EH (cell line): ENCODE data around the gene PPT2.
A peak's percentile ranks its signal among the peaks of the same experiment; 100 is the strongest.
"Not testable (repeated sequence)": the region's sequence is repeated elsewhere in the genome, so short reads cannot be mapped to it uniquely, and the experiment has no call there.

ENCODE experiments used
- DNase-seq: peaks from one replicate; pipeline ENCODE4 v3.0.0-alpha.2; 2015; ENCODE audit warnings: low read depth

Gene PPT2

DNA sequence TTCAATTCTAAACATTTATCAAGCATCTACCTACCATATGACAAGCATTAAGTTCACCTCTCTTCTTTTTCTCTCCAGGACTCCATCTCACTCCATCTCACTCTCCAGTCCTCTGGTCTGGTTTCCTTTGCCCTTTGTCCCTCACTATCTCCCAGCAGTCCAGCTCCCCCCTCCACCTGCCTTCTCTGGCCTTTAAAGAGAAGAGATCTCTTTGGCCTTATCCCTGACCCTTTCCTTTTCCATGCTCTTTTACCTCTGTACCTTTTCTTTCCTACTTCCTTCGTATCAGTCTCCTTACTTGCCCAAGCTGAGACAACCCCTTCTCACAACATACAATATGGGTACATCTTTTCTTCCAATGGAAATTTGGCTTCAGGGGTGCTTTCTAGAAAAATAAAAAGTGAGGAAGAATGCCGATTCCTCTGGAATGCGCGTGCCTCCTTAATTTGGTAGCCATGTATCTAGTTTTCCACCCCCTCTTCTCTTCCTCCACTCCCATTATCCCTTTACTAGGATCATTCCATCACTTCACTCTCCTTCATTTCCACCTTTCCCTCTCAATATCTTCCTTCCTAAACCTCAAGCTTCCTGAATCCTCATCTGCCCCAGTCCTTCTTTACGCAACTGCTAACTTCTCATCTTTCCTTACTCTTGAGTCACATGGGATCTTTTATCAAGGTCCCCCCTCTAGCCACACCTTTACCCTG, 22.7 kb downstream of the PPT2 start:
- DNase-seq = peak; percentile 66

DNA sequence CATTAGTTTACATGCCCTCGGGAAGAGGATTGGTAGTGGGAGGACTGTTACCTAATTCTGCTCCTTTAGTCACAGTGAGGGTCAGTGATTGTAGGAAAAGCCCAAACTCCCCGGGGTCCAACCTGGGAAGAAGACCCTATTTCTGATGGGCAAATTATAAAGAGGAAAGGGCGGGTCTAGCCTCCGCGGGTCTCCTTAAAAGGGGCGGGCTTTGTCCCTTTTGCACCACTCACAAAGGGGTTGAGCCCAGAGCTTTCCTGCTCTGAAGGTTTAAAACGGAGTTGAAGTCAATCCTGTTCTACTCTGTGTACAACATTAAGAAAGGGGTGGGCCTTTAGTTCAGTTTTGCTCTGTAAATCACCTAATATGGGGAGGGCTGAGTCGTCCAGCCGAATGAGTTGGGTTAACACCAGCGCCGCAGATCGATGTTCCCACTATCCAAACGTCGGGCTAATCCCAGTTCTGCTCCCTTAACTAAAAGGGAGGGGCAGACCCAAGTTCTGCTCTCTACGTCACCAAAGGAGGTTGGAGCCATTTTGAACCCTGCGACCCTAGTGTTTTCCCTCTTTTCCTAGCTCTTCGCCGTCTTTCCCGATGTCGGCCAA, 23.3 kb downstream of the PPT2 start:
- no peak for DNase-seq

DNA sequence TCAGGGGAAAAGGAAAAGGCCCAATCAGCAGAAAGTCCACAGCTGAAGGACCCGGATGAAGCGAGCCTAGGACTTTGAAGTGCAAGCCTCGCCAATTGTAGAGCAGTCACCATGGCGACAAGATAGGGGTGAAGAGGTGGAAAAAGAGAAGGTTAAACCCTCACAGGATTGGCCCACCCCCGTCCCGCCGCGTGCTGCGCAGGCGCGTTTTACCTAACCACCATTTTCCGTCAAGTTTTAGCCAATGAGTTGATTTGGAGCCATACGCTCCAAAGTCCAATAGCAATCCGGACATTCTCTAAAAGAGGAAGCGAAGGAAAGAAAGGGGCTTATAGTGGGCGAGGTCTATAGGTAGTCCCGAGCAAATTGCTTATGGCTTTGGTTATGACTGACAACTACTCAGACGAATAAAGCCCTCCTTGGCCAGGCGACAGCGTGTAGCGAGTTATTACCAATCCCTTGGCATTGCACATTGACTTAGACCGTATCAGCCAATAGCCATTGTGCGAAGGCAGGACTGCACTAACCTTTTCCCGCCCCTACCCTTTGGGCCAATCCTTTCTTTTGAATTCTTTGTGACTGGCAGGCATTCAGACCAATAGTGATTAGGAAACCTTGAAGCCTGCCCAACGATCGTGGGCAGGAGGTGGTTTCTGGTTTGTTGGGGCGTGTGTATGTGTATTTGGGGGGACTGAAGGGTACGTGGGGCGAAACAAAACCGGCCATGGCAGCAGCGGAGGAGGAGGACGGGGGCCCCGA, 24.0 kb downstream of the PPT2 start, which contains the start of gene RNF5:
Gene RNF5 (plus strand): TSS at position 618 of the 759 bp plus-strand sequence. CDS start 107 bp downstream, at position 725.
- peak; percentile 100 for DNase-seq

DNA sequence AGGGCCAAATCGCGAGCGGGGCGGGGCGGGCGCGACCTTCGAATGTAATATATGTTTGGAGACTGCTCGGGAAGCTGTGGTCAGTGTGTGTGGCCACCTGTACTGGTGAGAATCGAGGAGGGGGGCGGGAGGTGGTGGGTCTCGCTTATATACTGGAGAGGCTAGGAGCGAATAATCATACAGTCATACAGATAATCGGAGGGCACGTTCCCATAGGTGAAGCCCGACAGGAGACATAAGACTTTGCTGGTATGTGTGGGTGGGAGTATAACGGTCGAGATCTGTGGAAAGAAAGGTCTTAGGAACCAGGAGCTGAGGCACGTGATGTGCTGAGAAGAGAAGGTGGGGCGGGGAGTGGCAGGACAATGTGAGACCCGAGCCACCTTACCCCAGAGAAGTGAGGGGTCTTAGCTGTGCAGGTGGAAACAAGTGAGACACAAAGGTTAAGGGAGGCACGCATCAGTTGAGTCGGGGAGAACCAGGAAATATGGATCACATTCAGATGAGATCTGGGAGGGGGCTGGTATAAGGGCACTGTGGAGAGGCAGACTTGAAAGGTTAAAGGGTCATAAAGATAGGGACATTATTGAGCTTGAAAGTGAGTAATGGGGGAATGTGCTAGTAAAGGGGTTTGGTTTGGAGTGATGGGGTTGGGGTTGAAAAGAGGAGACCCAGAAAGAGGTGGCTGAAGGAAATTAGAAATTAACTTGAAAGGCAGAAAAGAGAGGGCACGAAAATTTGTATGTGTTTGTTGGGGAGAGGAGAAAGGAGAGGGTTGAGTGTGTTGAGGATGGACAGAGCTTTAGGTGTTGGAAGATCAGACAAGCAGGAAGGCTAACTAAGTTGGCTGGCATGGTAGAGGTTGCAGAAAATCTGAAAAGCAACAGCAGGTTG, 24.9 kb downstream of the PPT2 start:
- no peak for DNase-seq

DNA sequence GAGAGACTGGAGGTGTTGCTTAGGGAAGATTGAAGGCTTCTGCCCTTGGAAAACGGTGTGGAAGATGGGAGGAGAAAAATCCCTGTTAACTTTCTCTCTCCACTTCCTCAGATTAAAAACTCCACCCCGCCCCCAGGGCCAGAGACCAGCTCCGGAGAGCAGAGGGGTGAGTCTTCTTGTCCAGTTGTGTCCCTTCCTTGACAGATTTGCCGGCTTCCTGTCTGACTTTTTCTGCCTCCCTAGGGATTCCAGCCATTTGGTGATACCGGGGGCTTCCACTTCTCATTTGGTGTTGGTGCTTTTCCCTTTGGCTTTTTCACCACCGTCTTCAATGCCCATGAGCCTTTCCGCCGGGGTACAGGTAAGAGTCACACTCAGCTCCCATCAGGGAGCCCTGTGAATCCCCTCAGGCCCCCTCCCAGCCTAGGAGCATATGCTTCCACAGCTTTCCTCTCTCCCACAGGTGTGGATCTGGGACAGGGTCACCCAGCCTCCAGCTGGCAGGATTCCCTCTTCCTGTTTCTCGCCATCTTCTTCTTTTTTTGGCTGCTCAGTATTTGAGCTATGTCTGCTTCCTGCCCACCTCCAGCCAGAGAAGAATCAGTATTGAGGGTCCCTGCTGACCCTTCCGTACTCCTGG, 25.9 kb downstream of the PPT2 start:
- no peak for DNase-seq

DNA sequence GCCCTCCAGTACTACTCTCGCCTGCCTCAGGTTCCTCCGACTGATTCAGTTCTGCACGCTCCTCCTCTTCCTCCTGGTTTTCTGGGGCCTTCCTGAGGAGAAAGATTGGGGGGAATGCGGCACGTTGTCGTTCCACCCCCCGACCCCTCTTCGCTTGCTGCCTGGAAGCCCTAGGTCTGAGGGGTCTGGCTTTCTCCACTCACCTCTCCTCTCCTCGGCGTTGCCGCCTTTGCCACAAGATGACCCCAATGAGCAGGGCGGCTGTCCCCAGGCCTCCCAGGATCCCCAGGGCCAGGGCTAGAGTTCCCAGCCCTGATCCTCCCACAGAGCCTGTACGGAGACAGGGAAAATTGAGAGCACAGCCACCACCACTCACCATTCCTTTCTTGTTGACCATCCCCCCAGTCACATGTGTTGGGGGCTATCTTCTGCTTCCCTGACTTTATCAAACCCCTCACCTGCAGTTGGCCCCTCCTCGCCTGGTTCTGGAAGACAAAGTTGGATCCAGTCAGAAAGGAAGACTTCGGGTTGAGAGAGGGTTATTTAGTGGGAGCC, 27.3 kb downstream of the PPT2 start:
- no peak for DNase-seq

DNA sequence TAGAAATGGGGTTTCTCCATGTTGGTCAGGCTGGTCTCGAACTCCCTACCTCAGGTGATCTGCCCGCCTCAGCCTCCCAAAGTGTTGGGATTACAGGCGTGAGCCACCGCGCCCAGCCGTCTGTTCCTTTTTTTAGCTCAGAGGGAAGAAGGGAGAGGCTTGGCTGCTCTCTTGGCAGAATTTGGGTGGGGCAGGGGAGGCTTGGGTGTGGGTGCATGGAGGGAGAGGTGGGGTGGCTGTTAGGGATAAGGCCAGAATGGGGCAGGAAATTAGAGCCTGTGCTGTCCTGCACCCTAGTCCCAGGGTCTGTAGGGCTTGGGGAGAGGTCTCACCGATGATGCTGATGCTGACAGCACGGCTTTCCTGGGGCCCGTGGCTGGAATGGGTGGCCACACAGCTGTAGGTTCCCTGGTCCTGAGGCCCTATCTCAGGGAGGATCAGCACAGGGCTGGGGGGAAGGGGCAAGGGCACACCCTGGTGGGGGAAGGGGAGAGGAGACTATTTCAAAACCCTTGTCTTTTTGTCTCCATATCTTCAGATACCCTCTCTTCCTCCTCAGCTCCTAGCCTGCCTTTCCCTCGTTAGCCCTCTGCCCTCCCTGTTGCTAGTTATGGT, 28.1 kb downstream of the PPT2 start:
- no peak for DNase-seq

DNA sequence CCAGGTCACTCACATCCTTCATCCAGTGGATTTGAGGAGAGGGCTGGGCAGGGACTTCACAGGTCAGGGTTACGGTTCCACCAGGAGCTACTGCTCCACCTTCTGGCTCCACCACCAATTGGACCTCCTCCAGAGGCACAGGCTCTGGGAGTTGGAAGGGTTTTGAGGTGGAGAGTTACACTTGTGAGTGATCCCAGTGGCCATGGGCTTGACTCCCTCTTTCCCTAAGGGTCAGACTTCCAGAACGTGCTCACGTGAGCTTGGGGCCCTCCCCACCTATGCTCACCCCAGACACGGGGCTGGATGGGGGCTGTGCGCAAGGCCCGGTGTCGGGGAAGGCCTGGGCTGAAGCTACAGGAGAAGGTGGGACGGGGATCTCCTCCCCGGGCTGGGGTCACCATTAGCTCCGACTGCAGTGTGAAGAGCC, 28.6 kb downstream of the PPT2 start:
- no peak for DNase-seq

DNA sequence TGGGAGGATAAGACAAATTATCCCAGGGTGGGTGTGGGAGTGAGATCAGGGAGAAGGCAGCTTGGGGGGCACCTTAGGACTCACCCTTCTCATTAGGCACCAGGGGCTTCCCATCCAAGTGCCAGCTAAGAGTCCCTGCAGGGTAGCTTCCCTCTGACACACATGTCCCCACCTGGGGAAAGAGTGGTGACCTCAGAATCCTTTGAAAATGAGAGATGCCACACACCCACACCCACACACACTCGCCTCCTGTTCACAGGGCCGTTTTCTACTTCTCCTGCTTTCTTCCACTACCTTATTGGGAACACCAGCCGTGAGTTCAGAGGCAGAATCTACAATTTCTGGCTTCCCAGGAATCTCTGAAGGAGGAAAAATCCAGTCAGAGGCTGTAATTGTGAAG, 29.1 kb downstream of the PPT2 start:
- no peak for DNase-seq

DNA sequence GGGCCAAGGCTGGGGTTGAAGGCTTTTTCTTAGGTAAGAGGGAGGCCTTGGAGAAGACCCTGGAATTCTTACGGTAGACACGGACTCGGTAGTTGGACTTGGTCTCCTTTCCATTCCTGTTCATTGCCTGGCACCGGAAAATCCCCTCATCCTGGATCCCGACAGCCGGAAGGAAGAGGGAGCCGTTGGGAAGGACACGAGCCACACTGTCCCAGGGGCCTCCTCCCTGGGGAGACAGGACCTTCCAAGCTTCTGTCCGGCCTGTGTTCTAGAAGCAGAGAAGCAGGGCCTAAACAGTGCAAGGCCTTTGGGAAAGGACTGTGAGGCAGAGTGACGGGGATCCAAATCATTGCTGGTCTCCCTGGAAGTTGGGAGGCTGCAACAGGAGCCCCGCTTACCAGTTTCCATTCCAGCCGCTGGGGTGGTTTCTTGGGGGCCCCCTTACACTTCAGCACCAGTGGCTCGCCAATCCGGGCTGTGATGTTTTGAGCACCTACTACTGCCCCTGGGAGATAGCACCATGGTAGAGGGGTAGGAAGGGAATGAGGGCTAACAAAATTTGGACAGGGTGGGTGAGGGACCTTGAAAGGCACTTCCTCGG, 29.6 kb downstream of the PPT2 start:
- no peak for DNase-seq

DNA sequence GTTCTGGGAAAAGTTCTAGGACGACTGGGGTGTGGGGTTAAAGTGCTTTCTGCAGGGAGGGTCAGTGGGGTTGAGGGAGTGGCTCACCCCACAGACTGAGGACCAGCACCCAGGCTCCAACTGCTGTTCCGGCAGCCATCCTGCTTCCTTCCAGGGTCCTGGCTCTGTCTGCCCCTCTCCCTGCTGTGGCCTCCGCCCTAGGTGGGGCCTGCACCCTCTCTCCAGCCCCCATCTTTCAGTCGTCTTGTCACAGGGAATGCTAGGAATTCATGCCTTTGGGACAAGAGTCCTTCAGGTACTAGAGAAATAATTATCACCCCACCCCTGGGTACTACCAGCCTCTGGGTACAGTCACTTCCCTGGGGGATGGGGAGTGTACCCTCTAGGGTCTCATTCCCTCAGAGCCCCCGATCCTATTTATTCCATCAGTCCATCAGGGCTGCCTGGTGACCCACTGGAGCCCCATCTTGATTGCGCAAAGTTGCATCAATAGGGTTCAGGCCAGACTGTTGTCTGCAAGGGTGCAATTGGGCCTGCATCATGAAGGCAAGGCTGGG, 30.2 kb downstream of the PPT2 start, which contains the start of gene AGER:
Gene AGER (minus strand): TSS at position 170 of the 557 bp plus-strand sequence. CDS start 31 bp downstream, at position 139.
- DNase-seq = no peak

DNA sequence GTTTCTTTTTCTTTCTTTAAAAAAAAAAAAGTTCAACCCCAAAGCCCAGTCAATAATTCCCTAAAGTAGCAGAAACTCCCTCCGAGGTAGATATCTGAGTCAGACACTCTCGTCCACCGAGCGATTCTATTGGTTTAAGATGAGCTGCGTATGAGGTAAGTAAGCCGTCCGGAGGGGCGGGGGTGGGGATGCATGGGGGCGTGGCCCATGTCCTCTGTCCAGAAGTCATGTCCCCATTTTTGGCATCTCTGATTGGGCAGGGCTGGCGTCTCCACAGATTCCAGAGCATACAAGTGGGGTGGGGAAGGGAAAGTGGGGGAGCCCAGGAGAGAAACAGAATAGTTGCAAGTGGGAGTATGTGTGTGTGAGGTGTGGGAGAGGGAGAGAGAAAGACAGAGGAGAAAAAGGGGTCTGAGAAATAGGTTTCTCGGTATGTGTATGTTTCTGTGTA, 31.8 kb downstream of the PPT2 start:
- peak; percentile 94 for DNase-seq

DNA sequence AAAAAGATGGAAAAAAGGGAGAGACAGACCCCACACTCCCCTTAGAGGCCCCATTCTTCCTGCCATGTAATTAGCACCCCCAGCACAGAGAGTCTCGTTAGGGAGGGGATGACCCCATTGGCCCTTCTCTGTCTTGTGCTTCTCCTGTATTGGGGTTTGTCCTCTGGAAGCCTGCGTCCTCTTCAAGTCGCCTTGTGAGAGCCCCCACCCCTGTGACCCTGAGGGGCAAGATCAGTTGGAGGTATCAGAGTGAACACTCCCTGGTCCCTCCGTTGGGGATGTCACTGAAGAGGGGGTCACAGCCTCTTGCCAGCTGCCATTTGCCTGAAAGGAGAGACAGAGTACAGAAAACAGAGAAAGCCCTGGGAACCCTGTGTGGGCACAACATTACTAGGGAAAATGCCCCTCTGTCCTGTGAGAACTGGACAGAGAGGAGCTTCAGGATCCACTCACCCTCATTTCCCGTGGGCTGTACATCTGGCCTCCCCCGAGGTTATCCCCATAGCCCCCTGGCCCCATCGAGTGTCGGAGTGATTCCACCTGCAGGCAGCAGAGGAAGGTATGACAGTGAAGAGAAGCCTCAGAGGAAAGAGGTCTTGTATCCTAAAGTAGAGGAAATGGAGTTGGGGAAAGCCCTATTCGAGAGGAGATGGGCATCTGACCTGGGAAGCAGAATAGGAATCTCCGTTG, 32.4 kb downstream of the PPT2 start:
- DNase-seq = not testable (repeated sequence)

DNA sequence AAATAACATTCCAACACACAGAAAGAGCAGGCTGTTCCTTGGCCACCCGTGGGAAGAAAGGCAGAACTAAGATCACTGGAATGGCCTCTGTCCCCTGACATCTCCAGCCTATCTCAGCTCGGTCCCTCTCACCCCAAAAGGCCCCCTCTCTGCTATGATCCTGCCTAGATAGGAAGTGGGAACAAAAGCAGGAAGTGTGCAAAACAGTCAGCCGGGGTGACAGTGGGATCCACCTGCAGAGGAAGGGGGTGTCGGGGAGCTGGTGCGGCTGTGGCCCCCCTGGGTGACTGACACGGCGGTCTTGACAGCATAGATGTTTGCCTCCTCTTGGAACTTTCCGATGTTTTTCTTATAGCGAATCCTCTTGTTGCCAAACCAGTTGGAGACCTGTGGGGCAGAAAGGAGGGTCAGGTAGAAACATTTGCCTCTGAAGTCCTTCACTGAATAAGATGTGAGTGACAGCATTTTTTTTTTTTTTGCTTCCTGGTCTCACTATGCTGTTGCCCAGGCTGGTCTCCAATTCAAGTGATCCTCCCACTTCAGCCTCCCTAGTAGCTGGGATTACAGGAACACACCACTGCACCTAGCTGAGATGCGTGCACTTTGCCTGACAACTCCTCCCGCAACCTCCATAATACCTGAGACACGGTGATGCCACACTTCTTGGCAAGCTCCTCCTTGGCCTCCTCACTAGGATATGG, 33.2 kb downstream of the PPT2 start:
- DNase-seq = no peak

DNA sequence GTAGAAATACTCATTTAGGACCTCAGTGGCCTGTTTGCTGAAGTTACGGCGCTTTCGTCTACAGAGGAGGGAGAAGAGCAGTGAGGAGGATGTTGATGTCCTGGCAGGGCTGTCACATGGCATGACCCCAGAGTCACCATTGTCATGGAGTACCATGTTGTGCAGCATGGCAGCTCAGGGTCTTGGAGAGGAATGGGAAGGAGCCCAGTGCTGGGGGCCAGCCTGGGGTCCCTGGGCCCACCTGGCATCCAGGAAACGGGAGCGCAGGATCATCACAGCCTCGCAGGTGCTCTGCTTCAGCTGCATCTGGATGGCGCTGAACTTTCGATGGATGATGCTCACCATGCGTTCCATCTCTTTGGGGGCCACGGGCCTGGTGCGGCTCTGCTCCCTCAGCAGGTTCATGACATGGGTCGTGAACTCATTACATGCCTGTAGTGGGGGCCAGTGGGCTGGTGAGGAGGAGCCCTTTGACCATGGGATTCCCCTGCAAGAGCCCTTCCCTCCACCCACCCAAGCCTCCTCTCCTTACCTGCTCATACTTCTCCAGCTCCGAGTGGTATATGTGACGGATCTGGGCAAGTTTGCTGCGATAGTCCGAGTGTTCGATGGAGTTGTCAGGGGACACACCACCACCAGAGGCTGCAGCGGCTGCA, 33.9 kb downstream of the PPT2 start:
- DNase-seq = not testable (repeated sequence)

DNA sequence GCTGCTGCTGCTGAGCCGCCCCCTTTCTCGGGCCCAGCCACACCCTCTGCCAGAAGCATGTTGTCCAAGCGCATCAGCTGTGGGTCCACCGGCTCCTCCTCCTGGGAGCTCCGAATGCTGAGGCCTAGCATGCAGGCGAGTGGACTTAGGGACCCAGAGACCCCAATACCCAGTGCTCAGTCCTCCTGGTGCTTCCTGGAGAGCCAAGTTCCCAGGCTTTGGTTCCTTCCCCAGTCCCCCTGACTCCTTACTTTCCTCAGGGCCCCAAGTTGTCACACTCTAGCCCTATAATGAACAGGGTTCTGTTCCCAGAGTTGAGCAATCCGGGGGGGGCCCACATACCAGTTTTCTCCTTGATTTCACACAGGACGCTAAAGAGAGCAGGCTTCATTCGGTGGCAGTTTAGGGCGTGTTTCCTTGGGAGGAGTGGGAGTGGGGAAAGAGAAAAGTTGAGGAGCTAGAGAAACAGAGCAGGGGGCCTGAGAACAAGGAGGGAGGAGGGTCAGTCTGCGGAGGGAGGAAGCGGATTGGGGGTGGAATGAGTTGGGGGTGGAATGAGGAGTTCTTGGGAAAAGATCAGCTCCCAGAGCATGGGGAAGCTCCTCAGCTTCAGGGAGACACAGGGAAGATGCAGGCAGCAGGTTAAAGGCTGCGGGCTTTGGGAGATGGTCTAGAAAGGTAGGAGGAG, 34.6 kb downstream of the PPT2 start:
- peak; percentile 33 for DNase-seq

DNA sequence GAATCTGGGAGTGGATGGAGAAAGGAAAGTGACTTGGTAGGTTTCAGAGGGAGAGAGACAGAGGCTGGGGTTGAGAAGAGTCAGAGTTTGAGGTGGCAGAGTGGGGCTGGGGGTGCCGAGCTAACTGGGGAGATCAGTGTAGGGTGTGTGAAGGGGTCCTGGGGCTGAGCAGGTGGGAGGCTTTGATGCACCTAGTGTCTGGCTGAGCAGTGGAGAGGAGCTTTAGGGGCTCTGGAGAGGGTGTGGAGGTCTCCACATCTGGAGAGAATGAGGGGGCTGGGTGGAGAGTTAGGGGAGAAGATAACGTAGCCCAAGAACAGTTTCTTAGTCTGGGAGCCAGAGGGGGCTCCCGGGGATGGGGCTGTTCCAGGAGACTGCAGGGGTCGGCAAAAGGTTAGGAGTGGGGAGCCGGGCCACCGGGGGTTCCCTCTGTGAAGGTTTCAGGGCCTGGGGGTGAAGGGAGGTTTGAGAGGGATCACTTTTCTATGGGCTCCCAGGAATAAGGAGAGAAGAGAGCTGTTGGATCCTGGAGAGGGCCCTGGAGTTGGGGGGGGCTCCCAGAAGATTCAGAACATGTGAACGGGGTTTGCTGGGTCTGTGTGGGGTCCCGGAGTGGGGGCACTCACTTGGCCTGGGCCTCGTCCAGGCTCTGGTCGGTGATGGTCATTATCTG, 35.3 kb downstream of the PPT2 start:
- DNase-seq = no peak
